ENCODE data around the gene TEX19.

Gene TEX19

DNA sequence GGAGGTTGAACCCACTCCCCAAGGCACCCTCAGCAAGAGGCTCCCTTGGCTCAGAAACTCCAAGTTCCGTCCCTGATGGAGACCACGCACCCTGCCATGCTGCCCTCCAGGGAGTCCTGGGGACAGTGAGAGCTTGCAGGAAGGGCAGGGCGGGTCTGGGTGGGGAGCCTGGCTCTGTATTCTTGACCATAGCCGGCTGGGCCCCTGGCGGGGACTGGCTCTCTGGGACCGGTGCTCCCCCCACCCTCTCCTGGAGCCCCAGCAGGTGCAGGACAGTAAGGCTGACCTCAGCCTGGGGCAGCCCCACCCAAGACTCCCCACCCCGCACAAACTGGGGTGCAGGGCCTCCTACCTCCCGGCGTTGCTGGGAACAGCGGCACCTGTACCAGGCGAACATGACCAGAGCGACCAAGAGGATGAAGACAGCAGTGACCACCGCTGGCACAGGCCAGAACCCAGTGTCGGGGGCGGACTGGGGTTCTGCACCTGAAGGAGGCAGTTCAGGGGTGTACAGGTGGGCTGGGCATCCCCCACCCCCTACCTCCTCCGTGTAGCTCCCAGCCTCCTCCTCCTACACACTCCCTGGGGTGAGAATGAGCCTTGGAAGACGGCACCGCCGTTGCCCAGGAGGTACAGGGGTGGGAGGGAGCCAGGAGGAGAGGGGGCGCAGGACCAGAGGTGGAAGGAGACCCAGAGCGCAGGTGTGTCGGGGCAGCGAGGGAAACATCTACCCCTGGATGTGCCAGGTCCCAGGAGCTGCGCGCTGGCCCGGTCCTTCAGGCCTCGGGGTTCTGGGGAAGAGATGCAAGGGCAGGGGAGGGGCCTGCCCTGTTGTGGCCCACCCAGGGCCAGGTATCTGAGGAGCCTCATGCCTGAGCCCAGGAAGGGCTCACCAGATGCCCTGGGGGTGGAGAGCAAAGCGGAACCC, 36.3 kb upstream of the TEX19 start:
- DNase-seq: no peak

DNA sequence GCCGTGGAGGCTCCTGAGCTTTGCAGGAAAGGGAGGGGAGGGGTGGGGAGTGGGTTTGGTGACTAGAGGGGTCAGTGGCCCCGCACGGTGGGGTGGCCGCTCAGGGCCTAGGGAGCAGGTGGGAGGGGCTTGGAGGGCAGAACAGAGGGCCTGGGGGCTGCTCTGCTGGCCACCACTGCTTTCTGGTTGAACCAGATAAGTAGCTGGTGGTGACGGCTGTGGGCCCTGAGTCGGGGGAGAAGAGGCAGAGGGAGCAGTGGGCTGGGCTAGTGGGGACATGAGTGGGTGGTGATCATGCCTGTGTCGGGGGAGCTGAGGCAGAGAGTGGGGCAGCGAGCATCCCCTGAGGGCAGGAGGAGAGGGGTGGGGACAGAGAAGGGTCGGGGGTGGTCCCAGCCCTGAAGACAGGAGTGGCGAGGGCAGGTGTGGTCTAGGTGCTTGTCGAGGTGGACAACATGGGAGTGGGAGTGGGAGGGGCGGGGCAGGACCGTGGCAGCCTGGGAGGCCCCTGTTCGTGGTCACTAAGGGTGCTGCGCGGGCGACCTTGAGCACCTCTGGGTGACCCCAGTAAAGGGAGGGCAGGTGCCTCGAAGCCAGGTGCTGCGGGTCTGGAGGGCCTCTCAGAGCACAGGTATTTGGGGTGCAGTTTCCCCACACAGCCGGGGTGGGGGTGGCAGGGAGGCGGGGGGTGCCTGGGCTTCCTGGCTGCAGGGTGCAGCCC, 35.4 kb upstream of the TEX19 start:
- DNase-seq: no peak

DNA sequence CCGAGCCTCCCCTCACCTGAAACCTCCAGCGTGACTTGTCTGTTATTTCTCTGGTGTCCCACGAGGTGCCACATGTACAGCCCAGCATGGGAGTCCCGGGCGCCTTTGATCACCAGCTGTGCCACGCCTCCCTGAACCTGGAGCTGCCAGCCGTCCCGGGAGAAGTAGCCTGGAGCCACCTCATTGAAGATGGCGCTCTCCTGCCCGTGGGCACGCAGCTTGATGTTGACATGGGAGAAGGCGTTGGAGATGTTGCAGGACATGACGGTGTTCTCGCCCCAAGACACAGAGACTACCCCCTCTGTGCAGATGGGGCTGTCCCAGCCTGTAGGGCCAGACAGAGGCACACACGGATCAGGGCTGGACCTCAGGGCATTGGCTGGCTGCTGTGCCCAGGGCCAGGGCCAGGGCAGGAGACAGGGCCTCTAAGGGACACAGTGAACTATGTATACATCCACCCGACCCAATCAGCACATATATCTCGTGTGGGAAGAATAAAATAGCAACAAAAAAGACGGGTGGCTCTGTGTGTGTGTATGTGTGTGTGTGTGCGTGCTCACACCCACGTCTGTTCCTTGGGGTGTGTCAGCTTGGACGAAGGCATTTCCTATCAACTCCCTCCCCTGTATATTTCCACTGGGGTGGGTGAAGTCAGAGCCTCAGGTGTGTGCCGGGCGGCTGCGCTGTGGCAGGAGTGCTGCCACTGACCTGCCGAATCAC, 34.3 kb upstream of the TEX19 start:
- no peak for DNase-seq

DNA sequence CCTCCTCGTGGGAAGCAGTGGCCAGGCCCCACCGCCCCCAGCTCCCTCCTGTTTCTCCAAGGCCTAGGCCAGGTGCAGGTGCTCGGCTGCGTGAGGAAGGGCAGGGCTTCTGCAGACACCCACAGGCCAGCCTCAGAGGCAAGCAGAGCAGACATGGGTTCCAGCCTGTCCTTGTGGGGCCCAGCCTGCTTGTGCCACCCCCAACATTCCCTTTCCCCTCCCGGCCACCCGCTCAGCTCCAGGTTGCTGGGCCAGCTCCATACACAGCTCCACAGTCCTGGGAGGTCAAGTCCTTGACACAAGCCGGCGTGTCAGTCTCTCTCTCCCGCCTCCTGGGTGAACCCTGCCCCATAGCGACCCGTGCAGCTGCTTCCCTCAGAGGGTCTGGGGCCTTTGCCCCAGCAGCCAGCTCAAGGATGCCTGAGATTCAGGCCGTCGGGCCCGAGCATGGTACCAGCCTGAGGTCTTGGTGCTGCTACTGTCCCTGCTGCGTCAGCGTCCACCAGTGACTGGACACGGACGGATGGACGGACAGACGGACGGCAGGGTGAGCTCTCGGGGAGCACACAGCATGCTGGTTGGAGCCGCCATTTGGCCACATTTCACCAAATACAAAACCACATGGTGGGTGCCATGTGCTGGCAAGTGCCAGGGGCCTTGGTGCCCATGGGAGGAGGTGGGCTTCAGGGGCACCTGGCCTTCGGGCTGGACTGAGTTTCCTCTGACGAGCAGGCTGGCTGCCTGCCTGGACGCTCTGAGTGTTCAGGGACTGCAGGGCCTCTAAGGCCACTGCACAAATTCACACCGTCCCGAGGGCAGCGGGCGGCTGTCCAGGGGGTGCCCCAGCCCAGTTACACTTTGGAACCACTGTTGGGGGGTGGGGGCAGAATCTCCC, 33.5 kb upstream of the TEX19 start:
- DNase-seq: no peak

- DNase-seq: no peak
These were observed 31.8 kb upstream of the TEX19 start for GRCh38 chr17:82327289-82327688.

- no peak for DNase-seq
These were observed 31.3 kb upstream of the TEX19 start for GRCh38 chr17:82327757-82328140.

DNA sequence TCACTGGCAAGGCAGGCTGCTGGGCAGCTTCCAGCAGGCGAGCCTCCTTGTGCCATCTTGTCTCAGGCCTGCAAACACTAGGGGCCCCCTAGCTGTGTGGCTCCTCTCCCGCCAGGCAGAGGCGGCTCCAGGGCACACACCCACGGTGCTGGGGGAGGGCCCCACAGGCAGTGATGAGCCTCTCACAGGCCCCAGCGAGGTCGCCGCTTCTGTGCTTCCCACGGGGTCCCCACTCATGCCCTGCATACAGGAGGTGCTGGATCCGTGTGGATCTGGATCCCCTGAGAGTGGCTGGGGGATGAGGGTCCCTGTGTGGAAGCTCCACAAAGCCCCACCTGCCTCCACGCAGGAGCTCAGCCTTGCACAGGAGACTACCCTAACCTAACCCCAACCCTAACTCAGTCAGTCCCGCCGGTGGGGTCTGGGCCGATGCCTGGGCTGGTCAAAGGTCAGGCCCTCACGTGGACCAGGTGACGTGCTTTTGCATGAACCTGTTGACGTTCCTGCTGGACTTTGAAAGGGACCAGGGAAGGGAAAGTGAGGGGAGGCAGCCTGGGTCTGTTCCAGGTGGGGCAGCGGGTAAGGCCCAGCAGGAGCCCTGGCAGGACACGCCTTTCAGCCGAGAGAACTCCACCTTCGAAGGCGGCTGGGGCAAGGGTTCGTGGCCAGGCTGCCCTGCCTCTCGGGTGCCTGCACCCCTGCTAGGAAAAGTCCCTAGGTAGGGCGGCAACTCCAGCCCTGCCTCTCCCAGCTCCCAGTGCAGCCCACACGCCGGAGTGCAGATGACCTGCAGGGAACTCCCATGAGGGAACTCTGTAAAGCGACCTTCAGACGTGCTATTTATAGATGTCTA, 30.7 kb upstream of the TEX19 start:
- peak; percentile 51 for DNase-seq

GRCh38 chr17:82328994-82329507, 30.0 kb upstream of the TEX19 start:
- DNase-seq: no peak

- DNase-seq: no peak
These were observed 29.2 kb upstream of the TEX19 start for GRCh38 chr17:82329683-82330321.

- peak; percentile 55 for DNase-seq
These were observed 28.5 kb upstream of the TEX19 start for GRCh38 chr17:82330322-82331239.

- no peak for DNase-seq
These were observed 27.6 kb upstream of the TEX19 start for GRCh38 chr17:82331345-82331939.

DNA sequence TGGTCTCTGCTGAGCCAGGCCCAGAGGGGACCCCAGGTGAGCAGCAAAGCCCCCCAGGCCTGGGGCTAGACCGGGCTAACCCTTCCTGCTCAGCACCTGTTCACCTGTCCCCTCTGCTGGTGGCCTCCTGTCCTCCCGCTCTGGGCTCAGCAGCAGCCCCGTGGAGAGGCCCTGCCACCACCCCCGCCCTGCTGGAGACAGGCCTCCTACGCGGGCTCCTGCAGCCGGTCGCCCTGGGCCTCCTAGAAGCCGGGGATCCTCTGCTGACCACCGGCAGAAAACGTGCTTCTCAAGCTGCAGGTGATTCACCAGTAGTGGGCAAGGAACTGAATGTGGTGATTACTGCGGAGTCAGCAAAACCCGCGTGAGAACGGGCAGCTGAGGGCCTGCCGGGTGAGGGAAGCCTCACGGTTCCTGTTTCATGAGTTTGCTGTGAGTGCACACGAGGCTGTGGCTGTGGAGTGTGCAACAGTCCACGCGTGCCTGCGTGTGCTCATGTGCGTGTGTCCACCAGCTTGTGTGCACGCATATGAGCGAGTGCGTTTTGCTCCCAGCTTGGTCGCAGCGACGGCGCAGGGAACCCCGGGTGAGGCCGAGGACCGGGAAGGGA, 26.3 kb upstream of the TEX19 start:
- DNase-seq: peak; percentile 52

DNA sequence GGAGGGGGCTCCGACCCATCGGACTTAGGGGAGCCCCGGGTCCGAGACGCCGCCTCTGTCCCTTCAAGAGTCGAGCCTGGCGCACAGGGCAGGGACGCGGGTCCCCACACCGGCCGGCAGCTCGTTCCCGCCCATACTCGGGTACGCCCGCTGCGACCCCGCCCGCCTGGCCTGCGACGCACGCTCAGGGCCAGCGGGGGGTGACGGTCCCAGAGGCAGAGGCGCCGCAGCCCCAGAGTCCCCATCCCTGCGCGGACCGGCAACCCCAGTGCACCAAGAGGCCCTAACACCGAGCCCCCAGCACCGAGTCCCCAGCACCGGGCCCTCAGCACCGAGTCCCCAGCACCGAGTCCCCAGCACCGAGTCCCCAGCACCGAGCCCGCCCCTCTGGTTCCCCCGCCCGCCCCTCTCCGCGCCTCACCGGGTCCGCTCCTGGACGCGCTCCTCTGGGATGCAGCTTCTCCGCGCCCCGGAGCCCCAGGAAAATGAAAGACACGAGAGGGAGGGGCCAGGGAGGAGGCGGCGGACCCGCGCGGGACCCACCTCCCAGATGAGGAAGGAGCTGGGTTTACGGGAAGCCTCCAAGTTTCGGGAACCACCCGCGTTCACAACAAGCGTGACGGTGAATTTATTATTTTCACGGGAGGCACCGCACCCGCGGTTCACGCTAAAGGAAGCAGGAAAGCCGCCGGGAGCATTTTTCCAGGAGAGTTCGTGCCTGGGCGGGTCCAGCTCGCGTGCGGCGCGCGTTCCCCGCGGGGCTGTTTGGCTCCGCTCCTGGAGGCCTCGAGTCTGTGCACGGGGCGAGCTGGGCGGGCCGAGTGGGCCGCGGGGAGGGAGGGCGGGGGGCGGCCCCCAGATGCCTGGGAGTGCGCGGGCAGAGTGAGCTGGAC, 25.5 kb upstream of the TEX19 start, which contains the start of gene SECTM1:
Gene SECTM1, minus strand, starts transcription at position 488 of the 893 bp plus-strand sequence. CDS start 6,526 bp downstream, outside the sequence.
- peak; percentile 51 for DNase-seq

- DNase-seq: no peak
These were observed 24.8 kb upstream of the TEX19 start for GRCh38 chr17:82334204-82334621.

DNA sequence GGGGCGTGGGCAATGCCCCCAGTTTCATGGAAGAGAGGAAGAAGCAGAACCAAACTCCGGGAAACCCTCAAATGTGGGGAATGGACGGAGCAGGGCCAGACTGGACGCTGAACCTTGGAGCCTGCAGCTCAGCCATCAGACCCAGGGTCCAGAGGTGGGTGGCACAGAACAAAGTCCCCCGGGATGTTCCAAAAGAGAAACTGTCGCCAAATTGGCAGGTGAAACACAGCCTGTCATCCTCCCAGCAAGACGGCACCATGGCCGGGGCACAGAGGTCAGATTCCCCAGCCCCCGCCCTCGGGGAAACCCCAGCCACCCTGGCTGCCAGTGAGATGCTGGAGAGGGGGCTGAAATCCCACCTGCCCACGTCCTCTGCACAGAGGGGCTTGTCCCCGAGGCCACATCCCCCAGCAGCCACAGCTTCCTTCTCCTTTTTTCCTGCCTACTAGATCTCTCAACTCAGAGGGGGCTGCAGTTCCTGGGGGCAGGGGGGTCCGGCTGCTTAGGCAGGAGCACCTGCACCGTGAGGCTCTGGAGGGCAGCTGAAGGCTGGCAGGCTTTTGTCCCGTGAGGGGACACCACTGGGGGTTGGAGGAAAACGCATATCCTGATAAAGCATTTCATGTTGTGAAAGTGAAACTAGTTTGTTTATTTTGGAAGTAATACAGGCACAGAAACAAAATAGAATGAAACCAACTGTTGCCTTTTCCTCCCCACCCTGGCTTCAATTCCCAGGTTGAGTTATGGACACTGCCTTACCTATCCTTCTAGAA, 24.2 kb upstream of the TEX19 start:
- peak; percentile 34 for DNase-seq

- no peak for DNase-seq
These were observed 20.0 kb upstream of the TEX19 start for GRCh38 chr17:82338858-82339633.

Data from hematopoietic multipotent progenitor cell treated with erythropoietin and hydrocortisone succinate and interleukin-3 and kit ligand, for 6 days (in vitro differentiated cells).